ENCODE data around the gene MAPKAPK5.

- TF ChIP-seq CTCF (IDR thresholded peaks at IDR 0.05; ENCODE audit: poor library complexity) (no peak), EZH2 (IDR thresholded peaks at IDR 0.05; ENCODE audit: borderline replicate concordance) (no peak), EZH2phosphoT487 (IDR thresholded peaks at IDR 0.05; ENCODE audit: low read depth, severe bottlenecking, unreplicated experiment) (no peak)
These were observed 39.7 kb downstream of the MAPKAPK5 start for GRCh38 chr12:111881716-111882115.

All from hepatocyte (in vitro differentiated cells).